Inflammatory macrophage (primary cell): ENCODE data around the gene GPR82.
"Not testable (repeated sequence)": the region's sequence is repeated elsewhere in the genome, so short reads cannot be mapped to it uniquely, and the experiment has no call there.

Source experiments
- DNase-seq, 2 donors: peaks; one replicate each; pipeline ENCODE4 v3.0.0-alpha.2; 2020 to 2022
- total RNA-seq, 18 experiments: gene quantifications; one replicate each; lab custom pipeline; 2026; ENCODE audit warnings: mixed read lengths in 6 of 18, inconsistent platforms in 2 of 18; lab: John Stamatoyannopoulos, UW

The GPR82 gene
- 0.08 to 37.5 (median 8.6) reads per million in 18 experiments for total RNA-seq

GRCh38 chrX:41723826-41724225 is at the start of gene GPR82:
TSS of gene GPR82 (plus strand) at chrX:41724181. CDS start at chrX:41727027, 2,846 bp downstream.
- peak; percentile 55 to 87 for DNase-seq

GRCh38 chrX:41676361-41676760 is 47.6 kb upstream of the GPR82 start:
- DNase-seq: not testable (repeated sequence)

DNA sequence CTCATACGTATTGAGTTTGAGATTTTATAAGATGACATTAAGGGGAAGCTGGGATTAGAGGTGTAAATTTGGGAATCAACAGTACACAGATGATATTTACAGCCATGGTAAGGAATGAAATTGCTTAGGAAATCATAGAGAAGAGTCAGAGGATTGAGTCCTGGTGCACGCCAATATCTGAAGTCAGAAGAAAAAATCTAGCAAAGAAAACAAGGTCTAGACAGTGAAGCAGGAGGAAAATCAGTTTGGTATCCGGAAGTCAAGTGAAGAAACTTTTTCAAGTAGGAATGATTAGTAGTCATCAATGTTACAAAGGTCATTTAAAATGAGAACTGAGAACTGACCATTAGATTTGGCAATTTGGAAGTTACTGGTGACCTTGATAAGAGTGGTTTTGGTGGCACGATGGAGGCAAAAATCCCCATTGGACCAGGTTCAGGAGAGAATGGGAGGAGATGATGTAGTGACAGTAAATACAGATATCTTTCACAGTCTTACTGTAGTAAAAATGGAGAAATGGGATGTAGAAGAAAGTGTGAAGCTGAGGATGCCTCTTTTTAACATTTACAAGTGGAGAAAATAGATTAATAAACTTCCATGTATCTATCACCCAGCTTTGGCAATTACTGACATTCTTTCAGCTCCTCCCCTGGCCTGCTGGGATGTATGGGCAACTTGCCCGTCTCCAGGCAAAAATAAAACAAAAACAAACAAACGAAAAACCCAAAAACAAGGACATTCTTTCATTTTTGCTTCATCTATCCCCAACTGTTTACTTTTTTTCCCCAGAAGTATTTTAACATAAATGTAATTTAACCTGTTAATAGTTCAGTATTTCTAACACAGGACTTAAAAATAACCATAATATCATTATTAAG is 46.6 kb upstream of the GPR82 start:
- DNase-seq: peak; percentile 37 to 48

DNA sequence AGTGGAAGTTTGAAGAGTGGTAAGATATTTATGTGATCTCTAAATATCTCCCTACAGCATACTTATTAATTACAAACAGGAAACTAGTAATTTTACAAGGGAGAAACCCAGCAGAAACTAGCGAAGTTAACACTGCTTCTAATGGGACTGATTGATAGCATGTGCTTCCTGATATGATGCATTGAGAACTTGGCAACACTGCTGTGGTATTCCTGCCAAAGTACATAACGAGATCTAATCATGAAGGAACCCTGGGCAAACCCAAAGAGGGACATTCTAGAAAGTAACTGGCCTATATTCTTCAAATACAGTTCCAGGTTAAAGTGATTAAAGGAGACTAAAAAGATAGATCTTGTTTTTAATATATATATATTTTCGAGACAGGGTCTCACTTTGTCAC is 39.8 kb upstream of the GPR82 start:
- no peak for DNase-seq

DNA sequence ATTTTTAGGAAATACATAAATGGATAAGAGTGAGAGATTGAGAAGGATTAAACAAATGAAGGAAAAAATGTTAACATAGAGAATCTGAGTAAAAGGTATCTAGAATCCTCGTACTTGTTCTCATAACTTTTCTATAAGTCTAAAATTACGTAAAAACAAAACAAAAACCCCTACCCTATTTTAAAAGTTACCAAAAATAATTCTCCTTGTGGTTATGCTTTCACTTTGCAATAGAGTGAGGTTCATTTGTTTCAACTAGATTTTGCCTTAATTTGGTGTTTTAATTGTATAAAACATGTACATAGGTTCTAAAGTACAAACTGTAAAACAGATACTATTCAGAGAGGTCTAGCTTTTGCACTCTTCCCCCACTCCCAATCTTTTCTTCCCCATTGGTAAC is 39.0 kb upstream of the GPR82 start:
- no peak for DNase-seq

GRCh38 chrX:41686788-41687187 is 37.2 kb upstream of the GPR82 start:
- peak; percentile 26 to 63 for DNase-seq

GRCh38 chrX:41688156-41688555 is 35.8 kb upstream of the GPR82 start:
- DNase-seq: peak; percentile 19 to 48

DNA sequence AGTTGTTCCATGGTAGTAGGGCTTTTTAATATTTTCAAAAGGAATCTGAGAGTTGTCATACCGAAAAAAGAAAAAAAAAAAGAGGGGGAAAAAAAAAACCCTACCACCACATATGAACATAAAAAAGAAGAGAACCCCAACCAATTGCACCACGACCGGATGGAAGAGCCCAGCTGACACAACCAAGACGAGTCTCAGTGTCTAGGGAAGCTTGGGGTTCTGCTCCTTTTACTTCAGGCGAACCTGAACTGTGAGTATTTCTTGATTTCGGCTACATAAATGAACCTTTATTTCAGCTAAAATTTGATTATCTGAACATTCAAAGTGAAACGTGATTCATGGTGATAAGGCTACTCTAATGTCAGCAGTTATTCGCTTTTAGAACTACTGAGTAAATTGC is 35.1 kb upstream of the GPR82 start, which contains the start of gene GPR34:
GPR34 (plus strand) TSS at position 139 of the 400 bp plus-strand sequence. CDS start 6,661 bp downstream, outside the sequence.
- DNase-seq: peak; percentile 68 to 69

DNA sequence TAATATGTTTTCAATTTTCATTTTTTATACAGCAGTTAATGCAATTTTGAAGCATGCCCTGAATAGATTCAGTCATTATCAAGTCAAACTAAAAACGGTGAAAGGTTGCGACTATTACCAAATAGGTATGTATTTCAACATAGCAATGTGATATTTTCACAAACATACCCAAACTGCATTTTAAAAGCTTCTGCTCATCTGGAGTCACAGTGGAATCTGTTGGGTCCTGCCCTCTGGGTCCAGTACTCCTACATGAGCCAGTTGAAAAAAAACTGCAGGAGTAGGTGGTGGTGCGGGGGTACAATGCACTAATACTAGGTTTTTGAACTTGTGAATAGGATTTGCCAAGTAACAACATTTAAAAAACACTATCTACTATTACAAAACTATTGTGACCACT is 34.3 kb upstream of the GPR82 start:
- DNase-seq: peak; percentile 46 to 63

- no peak for DNase-seq
Observed at GRCh38 chrX:41692162-41692749, 31.7 kb upstream of the GPR82 start.

DNA sequence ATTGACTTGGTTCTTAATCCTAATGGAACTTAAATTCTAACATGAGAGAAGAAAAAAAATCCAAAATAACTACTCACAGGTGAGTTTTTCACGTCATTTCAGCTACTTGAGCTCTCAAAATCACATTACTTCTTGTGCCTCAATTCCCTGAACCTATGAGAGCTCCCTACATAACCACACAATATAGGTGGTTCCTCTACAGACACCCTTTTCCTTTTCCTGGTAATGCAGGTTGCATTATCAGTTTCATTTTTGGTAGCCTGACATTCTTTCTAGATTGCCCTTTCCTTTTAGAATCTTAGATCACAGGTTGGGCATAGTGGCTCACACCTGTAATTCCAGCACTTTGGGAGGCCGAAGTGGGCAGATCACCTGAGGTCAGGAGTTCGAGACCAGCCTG is 31.0 kb upstream of the GPR82 start:
- DNase-seq: no peak

DNA sequence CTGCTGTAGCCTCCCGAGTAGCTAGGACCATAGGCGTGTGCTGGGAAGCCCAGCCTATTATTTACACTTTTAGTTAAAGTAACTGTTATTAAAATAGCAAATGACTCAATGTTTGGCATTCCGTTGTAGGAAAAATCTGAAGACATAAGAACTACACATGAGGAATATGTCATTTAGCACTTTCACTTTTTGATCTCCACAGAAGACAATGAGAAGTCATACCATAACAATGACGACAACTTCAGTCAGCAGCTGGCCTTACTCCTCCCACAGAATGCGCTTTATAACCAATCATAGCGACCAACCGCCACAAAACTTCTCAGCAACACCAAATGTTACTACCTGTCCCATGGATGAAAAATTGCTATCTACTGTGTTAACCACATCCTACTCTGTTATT is 28.6 kb upstream of the GPR82 start:
- no peak for DNase-seq

DNA sequence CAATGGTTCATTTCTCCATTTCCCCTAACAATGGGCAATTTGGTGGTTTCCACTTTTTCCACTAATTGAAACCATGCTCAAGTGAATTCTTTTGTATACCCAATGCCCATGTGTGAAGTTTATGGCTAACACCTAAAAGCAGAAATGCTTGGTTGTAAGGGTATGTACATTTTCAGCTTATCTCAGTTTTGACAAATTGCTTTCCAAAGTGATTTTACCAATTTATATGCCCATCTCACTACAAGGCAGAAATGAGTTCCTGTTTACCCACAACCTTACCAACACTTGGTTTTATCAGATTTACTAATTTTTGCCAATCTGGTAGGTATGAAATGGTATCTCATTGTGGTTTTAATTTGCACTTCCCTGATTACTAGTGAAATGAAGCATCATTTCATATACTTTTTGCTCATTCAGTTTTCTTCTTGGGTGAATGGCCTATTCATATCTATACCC is 20.4 kb upstream of the GPR82 start:
- no peak for DNase-seq

DNA sequence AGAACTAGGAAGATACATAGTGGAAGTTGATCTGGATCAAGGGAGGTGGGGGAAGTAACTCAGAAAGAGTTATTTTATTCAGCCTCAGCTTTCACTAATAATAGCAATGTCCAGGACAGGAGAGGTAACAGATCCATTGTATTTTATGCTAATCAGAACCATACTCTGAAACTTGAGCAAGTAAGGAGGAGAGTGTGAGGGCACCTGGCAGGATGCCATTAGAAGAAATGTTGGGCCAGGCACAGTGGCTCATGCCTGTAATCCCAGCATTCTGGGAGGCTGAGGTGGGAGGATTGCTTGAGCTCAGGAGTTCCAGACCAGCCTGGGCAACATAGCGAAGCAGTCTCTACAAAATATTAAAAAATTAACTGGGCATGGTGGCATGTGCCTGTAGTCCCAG is 18.9 kb upstream of the GPR82 start:
- no peak for DNase-seq

DNA sequence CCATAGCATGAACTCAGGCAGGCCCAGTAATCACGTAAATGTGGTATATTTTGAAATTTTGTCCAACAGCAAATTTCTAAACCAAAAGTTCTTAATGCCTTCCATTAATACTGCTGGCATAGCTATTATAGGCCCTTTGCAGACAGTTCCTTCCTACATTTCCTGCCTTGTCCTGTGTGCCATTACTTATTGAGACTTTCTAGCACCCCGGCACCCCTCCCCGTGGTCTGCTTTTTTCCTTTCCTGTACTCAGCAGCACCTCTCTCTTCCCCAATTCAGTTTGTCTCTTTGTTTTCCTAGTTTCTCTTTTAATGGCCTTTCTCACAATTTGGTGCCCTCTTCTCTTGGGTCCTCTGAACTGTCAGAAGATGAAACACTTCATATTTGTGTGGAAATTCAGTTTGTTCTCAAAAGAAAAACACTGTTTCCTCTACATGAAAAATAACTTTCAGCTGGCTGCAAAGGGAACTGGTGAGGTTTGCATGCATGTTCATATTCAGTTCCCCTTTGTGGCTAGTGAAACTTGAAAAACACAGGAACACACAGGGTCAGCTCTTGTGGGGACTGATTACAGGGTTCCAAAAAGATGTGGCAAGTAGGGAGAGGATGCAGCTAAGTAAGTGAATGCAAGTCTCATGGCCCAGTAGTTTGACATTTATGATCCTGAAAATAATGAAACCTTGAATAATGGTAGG is 18.2 kb upstream of the GPR82 start:
- DNase-seq: peak; percentile 83 to 87

- no peak for DNase-seq
Observed at GRCh38 chrX:41707218-41707617, 16.8 kb upstream of the GPR82 start.

- no peak for DNase-seq
Observed at GRCh38 chrX:41708486-41708885, 15.5 kb upstream of the GPR82 start.

DNA sequence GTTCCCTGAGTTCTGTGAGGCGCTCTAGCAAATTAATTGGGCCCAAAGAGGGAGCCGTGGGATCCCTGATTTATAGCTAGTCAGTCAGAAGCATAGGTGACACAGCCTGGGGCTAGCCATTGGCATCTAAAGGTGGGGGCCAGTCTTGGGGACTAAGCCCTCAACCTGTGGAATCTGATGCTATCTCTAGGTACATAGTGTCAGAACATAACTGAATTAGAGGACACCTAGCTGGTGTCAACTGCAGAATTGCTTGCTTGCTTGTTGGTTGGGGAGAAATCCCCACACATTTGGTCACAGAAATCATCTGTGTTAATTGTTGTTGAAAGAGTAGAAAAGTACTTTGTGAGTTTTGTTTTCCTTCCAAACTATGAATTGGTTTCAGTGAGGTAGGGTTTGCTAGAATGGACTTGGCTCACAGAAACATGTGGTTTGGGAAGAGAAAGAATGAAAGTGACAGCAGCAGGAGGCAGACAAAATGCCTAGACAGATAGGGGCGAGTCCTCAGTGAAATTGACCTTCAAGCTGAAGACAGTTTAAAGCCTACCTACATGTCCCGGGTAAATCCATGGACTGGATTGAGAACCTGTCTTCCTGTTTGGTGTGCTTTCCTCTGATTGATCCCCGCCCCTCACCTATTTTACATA is 12.8 kb upstream of the GPR82 start:
- no peak for DNase-seq

GRCh38 chrX:41716222-41716621 is 7.8 kb upstream of the GPR82 start:
- DNase-seq: no peak

GRCh38 chrX:41716767-41717473 is 7.1 kb upstream of the GPR82 start:
- no peak for DNase-seq

DNA sequence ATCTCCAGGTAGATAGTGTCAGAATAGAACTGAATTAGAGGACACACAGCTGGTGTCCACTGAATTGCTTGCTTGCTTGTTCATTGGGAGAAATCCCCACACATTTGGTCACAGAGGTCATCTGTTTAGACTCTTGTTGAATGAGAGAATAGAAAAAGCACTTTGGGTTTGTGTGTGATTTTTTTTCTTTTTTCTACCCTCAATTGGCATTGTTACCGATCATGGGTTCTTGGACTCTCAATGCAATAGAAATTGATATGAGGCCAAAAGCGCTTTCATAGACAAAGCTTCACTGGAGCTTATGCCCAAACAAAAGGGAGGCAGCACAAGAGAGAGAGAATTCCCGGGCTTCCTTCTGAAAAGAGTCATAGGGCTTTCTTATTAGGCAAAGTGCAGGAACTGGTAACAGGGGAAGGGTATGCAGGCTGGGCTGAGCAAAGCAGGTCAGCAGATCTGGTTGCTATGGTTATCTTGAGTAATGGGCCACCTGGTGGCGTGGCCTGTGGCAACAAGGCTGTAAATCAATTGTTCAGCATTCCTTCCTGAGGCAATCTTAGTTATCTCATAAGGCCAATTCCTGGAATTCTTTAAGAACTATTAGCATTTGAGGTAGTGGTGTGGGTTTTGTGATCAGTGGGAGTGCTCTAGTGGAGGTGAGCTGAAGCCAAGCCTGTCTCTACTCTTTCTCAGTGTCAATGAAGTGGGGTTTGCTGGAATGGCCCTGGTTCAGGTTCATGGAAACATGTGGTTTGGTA is 5.3 kb upstream of the GPR82 start:
- no peak for DNase-seq
